Aorta (tissue), 5 donors: Measurements from ENCODE around the gene NR4A3. TPM values are rescaled to one million over a fixed set of nuclear protein-coding genes. Genes with fewer than 3 reads are reported as not detected.

Source experiments
- ATAC-seq: fragments of 200-7000 bp; cut with Tn5 transposase; one replicate; pipeline ENCODE4 v1.9.1; 2022; ENCODE audit warnings: moderate library complexity; ENCODE audit not compliant: low FRiP score
- DNase-seq, 2 donors: peaks; one replicate each; pipeline ENCODE4 v3.0.0-alpha.2; 2020
- H3K27ac ChIP-seq, 2 donors: one replicate each; pipeline ENCODE4 v1.5.1; 2013; ENCODE audit warnings: low read length in 2 of 2, mild to moderate bottlenecking in 2 of 2, moderate library complexity in 2 of 2, control low read depth in 1 of 2, inconsistent platforms in 1 of 2, low read depth in 1 of 2
- H3K27me3 ChIP-seq, 2 donors: one replicate each; pipeline ENCODE4 v1.6.1; 2013; ENCODE audit warnings: control low read depth in 1 of 2, low read length in 1 of 2, mild to moderate bottlenecking in 1 of 2, moderate library complexity in 1 of 2; ENCODE audit not compliant: insufficient read depth in 2 of 2, control insufficient read depth in 1 of 2
- H3K36me3 ChIP-seq, 2 donors: one replicate each; pipeline ENCODE4 v1.6.1; 2013; ENCODE audit warnings: control low read depth in 1 of 2, low read length in 1 of 2, mild to moderate bottlenecking in 1 of 2; ENCODE audit not compliant: insufficient read depth in 2 of 2, control insufficient read depth in 1 of 2
- H3K4me1 ChIP-seq, 2 donors: one replicate each; pipeline ENCODE4 v1.6.1; 2013; ENCODE audit warnings: low read length in 2 of 2, control low read depth in 1 of 2, mild to moderate bottlenecking in 1 of 2, moderate library complexity in 1 of 2; ENCODE audit not compliant: insufficient read depth in 2 of 2, control insufficient read depth in 1 of 2
- H3K4me3 ChIP-seq, 2 donors: one replicate each; pipeline ENCODE4 v1.5.1; 2013; ENCODE audit warnings: low read length in 2 of 2, control low read depth in 1 of 2, mild to moderate bottlenecking in 1 of 2
- H3K9me3 ChIP-seq: one replicate; pipeline ENCODE4 v1.6.1; 2013; ENCODE audit warnings: mild to moderate bottlenecking, low read length; ENCODE audit not compliant: control insufficient read depth
- WGBS, 2 donors: extraction: QIAGEN DNeasy Blood & Tissue Kit; methylation state at CpG; one replicate each; pipeline ENCODE4 v1.1.7; 2013; 5-methylcytosine and 5-hydroxymethylcytosine counted together
- intact Hi-C, 2 donors: fragments of 100-400 bp; cut with DNase I; formaldehyde crosslinking; loops; one replicate each; pipeline versions ENCODE4 v1.14.2 to v1.15.0; 2022
- polyA plus RNA-seq, 2 donors: library from polyadenylated mRNA; stranded (reverse); fragments of 200-250 nt; gene quantifications; one replicate each; pipeline ENCODE4 v1.2.3, GENCODE V29; 2013
- total RNA-seq, 2 donors: library from RNA; stranded (reverse); fragmentation: NEBNext Ultra II Directional; extraction: Animal tissue kit (Norgen Biotek cat#: 25700); gene quantifications; one replicate each; pipeline ENCODE4 v1.2.1, GENCODE V29; 2021
- donor health status: healthy with polysubstance abuse.
- donor health status: Bipolar disorder and iron deficiency.
- donor health status: DM: no; HTN: no; CAD: no.
- donor health status: DM: no; HTN: no; CAD: no.
- donor health status: DM: yes; HTN: yes; CAD: no.

The NR4A3 gene
- total and polyA plus RNA-seq, 4 donors, result 0.50 to 60.3 (median 14.1) TPM

DNA sequence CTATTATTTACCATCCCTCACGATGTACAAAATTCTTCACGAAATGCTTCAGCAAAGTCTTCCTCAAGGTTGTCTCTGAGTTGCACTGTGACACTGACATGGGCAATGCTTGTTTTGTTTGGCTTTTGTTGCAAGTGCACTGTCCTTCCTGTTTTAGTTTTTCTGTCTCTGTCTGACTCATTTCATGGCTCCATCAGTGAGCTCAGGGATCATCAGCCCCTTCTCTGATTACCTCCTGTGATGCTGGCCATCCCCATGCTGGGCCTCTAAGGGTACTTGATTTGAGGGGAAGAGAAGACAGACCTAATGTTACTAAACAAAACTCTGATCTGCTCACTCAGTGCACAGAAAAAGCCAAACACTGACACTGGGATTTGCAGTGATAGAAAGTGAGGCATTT is 47.2 kb downstream of the NR4A3 start:
- Histone ChIP-seq H3K36me3 (peaks cover 0 to 3% of the 10 kb centered on the region in 2 donors), H3K4me1 (no peaks in the 10 kb centered on the region), H3K4me3 (no peak overlapping the region), H3K9me3 (no peaks in the 10 kb centered on the region), H3K27me3 (no peaks in the 10 kb centered on the region), H3K27ac (no peak overlapping the region)
- intact Hi-C loops, result no loop called here
- ATAC-seq (no peak), DNase-seq (no peak)
- 93 to 94% methylated on average over 2 of the region's 2 CpGs for WGBS, 2 donors

DNA sequence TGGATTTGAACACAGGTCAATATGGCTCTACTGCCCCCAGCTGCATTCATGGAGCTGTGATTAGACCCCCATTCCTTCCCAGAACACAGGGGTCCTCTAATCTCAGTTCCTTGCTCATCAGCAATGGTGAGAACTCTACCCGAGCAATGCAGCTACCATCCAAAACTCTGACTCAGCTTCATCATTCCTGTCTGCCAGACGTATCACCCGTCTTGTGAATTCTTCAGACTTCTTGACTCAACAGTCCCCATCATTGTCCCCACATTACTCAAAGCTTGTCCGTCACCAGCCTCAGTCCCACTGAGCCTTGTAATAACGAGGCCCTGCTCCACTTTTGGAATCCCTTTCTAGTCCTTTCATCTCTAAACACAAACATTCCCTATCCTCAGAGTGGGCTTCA is 48.4 kb downstream of the NR4A3 start:
- intact Hi-C loops, result no loop called here
- no peaks in the 10 kb centered on the region for H3K9me3 ChIP-seq
- DNase-seq (no peak), ATAC-seq (no peak)
- no peaks in the 10 kb centered on the region for H3K36me3 ChIP-seq
- no peak overlapping the region for H3K27ac ChIP-seq
- H3K27me3 ChIP-seq, result no peaks in the 10 kb centered on the region
- no peaks in the 10 kb centered on the region for H3K4me1 ChIP-seq
- WGBS, 2 donors, result 59 to 66% methylated on average over 5 of the region's 5 CpGs
- H3K4me3 ChIP-seq, result no peak overlapping the region

DNA sequence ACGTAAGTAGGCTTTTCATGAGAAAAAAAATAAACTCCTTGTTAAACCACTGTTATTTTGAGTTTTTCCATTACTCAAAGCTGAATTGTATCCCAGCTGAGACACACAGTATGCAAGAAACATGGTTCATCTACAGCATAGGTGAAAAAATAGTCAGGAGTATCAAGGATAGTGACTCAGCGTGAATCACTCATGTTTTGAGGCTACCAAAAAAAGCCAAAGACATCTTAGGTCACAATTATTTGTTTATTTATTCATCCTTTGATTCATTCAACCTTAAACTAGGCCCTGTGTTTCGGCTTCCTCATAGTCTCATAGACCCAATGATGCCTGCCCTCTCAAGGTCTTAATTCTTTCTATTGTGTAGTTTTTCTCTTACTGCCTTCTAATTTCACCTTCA is 51.8 kb downstream of the NR4A3 start:
- Histone ChIP-seq H3K27me3 (no peaks in the 10 kb centered on the region), H3K4me3 (no peak overlapping the region), H3K4me1 (no peaks in the 10 kb centered on the region), H3K9me3 (no peaks in the 10 kb centered on the region), H3K27ac (no peak overlapping the region), H3K36me3 (no peaks in the 10 kb centered on the region)
- ATAC-seq (no peak), DNase-seq (no peak)
- intact Hi-C loops, result no loop called here
- WGBS, 2 donors, result 84 to 91% methylated on average over 3 of the region's 3 CpGs

DNA sequence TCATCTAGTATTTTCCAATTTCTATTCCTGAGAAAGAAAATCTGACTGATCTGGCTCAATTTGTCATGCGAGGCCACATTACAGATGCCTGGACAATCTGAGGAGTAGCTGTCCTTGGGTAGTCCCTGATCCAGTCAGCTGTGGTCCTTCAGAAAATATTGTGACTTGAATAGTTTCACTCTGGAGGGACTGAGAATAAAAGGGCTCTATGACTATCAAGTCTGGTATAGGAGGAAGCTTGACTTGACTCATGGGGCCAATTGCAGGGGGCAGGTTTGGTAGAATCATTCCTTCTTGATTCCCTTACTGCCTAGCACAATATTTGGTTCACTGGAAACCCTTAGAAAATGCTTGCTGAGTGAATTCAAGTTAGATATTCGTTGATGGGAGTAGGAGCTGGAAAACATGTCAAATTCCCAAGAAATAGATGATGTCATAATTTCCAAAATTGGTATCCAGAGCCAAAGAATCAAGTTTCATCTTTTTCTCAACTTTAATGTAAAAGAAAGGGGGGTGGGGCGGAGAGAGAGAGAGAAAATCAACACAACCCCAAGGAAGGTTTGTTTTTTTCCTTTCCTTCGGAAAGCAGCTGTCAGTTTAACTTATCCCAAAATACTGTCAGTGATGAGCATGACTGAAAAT is 52.4 kb downstream of the NR4A3 start:
- no peaks in the 10 kb centered on the region for H3K9me3 ChIP-seq
- no peak for ATAC-seq
- H3K4me3 ChIP-seq, result no peak overlapping the region
- H3K4me1 ChIP-seq, result no peaks in the 10 kb centered on the region
- no peak overlapping the region for H3K27ac ChIP-seq
- DNase-seq, result no peak
- intact Hi-C loops, result no loop called here
- 80% methylated on average over 4 of the region's 4 CpGs for WGBS, 2 donors
- no peaks in the 10 kb centered on the region for H3K36me3 ChIP-seq
- no peaks in the 10 kb centered on the region for H3K27me3 ChIP-seq

DNA sequence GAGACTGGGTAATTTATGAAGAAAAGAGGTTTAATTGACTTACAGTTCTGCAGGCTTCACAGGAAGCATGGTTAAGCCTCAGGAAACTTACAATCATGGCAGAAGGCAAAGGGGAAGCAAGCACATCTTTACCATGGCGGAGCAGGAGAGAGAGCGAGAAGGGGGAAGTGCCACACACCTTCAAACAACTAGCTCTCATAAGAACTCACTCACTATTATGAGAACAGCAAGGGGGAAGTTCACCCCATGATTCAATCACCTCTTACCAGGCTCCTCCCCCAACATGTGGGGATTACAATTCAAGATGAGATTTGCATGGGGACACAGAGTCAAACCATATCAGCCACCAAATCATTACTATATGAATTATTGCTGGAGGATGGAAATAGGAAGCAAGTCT is 54.5 kb downstream of the NR4A3 start:
- no peaks in the 10 kb centered on the region for H3K27me3 ChIP-seq
- no peaks in the 10 kb centered on the region for H3K9me3 ChIP-seq
- H3K4me3 ChIP-seq, result no peak overlapping the region
- no peak for DNase-seq
- no peak overlapping the region for H3K27ac ChIP-seq
- ATAC-seq, result no peak
- intact Hi-C loops, result no loop called here
- H3K4me1 ChIP-seq, result no peaks in the 10 kb centered on the region
- H3K36me3 ChIP-seq, result no peaks in the 10 kb centered on the region
- 86 to 95% methylated on average over 2 of the region's 2 CpGs for WGBS, 2 donors

DNA sequence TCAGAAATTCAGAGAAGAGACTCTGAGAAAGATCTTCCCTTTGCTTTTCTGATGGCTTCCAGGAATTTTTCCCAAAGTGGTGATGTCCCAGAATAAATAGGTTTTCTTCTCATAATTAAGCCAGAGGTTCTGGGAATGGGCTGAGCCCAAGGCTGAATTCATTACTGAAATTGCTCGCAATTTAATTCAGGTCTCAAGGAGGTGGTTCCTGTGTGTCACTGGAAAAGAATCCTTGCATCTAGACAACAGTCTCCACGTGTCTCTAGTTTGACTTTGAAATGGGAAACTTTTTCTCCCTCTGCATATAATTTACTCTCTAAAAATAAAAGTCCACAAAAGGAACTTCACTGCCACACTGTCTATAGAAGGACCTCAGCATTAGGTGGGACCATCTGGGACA is 57.0 kb downstream of the NR4A3 start:
- intact Hi-C loops, result no loop called here
- Histone ChIP-seq H3K27ac (no peak overlapping the region), H3K36me3 (peaks cover 0 to 2% of the 10 kb centered on the region in 2 donors), H3K9me3 (no peaks in the 10 kb centered on the region), H3K4me3 (no peak overlapping the region), H3K27me3 (no peaks in the 10 kb centered on the region), H3K4me1 (no peaks in the 10 kb centered on the region)
- DNase-seq, result no peak
- 69 to 73% methylated on average over 2 of the region's 2 CpGs for WGBS, 2 donors
- no peak for ATAC-seq

DNA sequence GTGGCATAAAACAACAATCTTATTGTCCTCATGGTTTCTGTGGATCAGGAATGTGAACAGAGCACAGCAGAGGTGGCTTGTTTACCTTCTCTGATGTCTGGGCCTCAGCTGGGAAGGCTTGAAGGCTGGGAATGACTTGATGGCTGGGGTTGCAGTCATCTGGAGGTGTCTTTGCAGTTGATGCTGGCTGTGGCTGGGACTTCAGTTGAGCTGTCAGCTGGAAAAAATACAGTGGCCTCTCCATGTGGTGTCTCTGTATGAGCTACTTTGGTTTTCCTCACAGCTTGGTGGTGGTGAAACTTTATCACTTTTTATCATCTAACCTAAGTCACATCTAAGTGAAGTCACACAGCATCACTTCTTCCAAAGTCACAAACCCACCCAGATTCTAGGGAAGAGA is 60.1 kb downstream of the NR4A3 start:
- no peak for ATAC-seq
- intact Hi-C loops, result no loop called here
- Histone ChIP-seq H3K27ac (no peak overlapping the region), H3K4me3 (no peak overlapping the region), H3K9me3 (no peaks in the 10 kb centered on the region), H3K36me3 (peaks cover 0 to 2% of the 10 kb centered on the region in 2 donors), H3K4me1 (no peaks in the 10 kb centered on the region), H3K27me3 (no peaks in the 10 kb centered on the region)
- DNase-seq, result no peak

DNA sequence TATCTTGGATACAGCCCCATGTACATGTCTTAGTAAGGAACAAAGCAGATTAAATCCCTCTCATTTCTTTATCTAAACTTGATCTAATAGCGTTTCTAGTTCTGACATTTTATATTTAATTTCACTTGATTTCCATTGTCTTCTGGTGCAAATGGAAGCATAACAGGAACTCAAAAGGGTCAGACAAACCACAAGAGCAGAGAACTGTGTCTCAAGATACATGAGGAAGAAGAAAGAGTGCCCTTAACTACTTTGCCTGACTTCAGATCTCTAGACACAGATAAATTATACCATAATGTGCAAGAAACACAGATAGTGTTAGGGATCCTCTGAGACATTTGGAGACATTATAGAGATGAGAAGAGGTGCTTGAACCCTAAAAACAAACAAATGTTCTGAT is 64.1 kb downstream of the NR4A3 start:
- Histone ChIP-seq H3K4me3 (no peak overlapping the region), H3K27me3 (no peaks in the 10 kb centered on the region), H3K27ac (no peak overlapping the region), H3K36me3 (peaks cover 0 to 2% of the 10 kb centered on the region in 2 donors), H3K9me3 (no peaks in the 10 kb centered on the region), H3K4me1 (no peaks in the 10 kb centered on the region)
- ATAC-seq (no peak), DNase-seq (no peak)
- 66 to 67% methylated on average over 1 of the region's 1 CpG for WGBS, 2 donors
- intact Hi-C loops, result no loop called here

DNA sequence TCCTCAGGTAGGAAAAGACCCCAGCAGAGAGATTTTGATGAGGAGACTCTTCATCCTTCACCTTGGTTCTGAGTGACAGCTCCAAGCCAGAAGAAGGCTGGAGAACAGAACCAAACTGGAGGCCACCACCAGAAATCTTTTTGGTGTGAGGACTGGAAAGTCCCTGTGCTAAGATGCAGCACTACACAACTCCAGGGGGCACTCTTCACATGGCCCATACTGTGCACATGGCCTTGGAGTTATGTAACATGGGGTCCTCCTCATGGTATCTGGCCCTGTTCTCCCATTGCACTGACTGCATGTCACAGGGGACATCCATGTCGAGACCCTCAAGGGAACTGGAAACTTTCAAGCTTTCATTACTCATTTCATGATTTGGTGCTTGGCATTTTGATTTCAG is 67.4 kb downstream of the NR4A3 start:
- Histone ChIP-seq H3K9me3 (no peaks in the 10 kb centered on the region), H3K4me3 (no peak overlapping the region), H3K27me3 (no peaks in the 10 kb centered on the region), H3K36me3 (no peaks in the 10 kb centered on the region), H3K4me1 (no peaks in the 10 kb centered on the region), H3K27ac (no peak overlapping the region)
- DNase-seq (no peak), ATAC-seq (no peak)
- WGBS, 2 donors, result 91 to 92% methylated on average over 1 of the region's 1 CpG
- intact Hi-C loops, result no loop called here
